Keratinocyte (primary cell): ENCODE measurements around the gene MFAP4. TPM values are rescaled to one million over a fixed set of nuclear protein-coding genes. Genes with fewer than 3 reads are reported as not detected.

Source experiments
- DNase-seq: peaks from one replicate; pipeline ENCODE4 v3.0.0-alpha.2; 2011; ENCODE audit warnings: low read depth, missing footprints, low spot score
- FAIRE-seq: peaks from 2 replicates; lab custom pipeline; 2011; peaks lifted over from hg19 to GRCh38; lab: Jason Lieb, UNC
- H2AFZ ChIP-seq: 2 replicates; pipeline ENCODE4 v1.6.0; 2012; ENCODE audit warnings: low read length, control low read depth, inconsistent platforms; ENCODE audit not compliant: control insufficient read depth
- H3K27ac ChIP-seq: 2 replicates; pipeline ENCODE4 v1.5.1; 2011; ENCODE audit warnings: low read length; ENCODE audit not compliant: control insufficient read depth, insufficient read depth
- H3K27me3 ChIP-seq: 3 replicates; pipeline ENCODE4 v1.6.0; 2011; ENCODE audit warnings: low read length; ENCODE audit not compliant: control insufficient read depth, insufficient read depth; ENCODE audit errors: extremely low read depth
- H3K36me3 ChIP-seq, 2 experiments: 2 replicates in 1 of 2; 3 replicates in 1 of 2; pipeline ENCODE4 v1.5.1; 2011; ENCODE audit warnings: low read length in 2 of 2, mild to moderate bottlenecking in 1 of 2; ENCODE audit not compliant: control insufficient read depth in 2 of 2, insufficient read depth in 2 of 2; ENCODE audit errors: extremely low read depth in 1 of 2
- H3K4me1 ChIP-seq: 3 replicates; pipeline ENCODE4 v1.5.1; 2011; ENCODE audit warnings: low read length; ENCODE audit not compliant: control insufficient read depth, insufficient read depth; ENCODE audit errors: extremely low read depth
- H3K4me2 ChIP-seq: 3 replicates; pipeline ENCODE4 v1.6.0; 2011; ENCODE audit warnings: low read depth, low read length; ENCODE audit not compliant: control insufficient read depth, insufficient read depth; ENCODE audit errors: extremely low read depth
- H3K4me3 ChIP-seq, 3 experiments: fragments of 200-600 bp in 1 of 3; sonication (generic) in 1 of 3; 2 replicates in 2 of 3; 3 replicates in 1 of 3; pipeline ENCODE4 v1.5.1; 2011 to 2016; ENCODE audit warnings: low read length in 3 of 3, mild to moderate bottlenecking in 3 of 3, control low read depth in 2 of 3, inconsistent platforms in 1 of 3, low read depth in 1 of 3, mixed read lengths in 1 of 3, mixed run types in 1 of 3, moderate library complexity in 1 of 3; ENCODE audit not compliant: control insufficient read depth in 2 of 3, insufficient read depth in 2 of 3; ENCODE audit errors: extremely low read depth in 1 of 3
- H3K79me2 ChIP-seq: 2 replicates; pipeline ENCODE4 v1.6.0; 2012; ENCODE audit warnings: low read length; ENCODE audit not compliant: control insufficient read depth, insufficient read depth
- H3K9ac ChIP-seq: 3 replicates; pipeline ENCODE4 v1.6.0; 2011; ENCODE audit warnings: low read length; ENCODE audit not compliant: control insufficient read depth, insufficient read depth; ENCODE audit errors: extremely low read depth
- H3K9me1 ChIP-seq: 3 replicates; pipeline ENCODE4 v1.6.0; 2011; ENCODE audit warnings: low read length; ENCODE audit not compliant: control insufficient read depth, insufficient read depth; ENCODE audit errors: extremely low read depth
- H3K9me3 ChIP-seq: 2 replicates; pipeline ENCODE4 v1.5.1; 2012; ENCODE audit warnings: low read depth, low read length; ENCODE audit not compliant: control insufficient read depth
- H4K20me1 ChIP-seq: 3 replicates; pipeline ENCODE4 v1.6.0; 2011; ENCODE audit warnings: low read length; ENCODE audit not compliant: control insufficient read depth, insufficient read depth; ENCODE audit errors: extremely low read depth
- CTCF ChIP-seq, 3 experiments: IDR thresholded peaks in 1 of 3; conservative IDR thresholded peaks in 1 of 3; optimal IDR thresholded peaks in 1 of 3; 2 replicates in 2 of 3; 3 replicates in 1 of 3; pipeline versions ENCODE3 to v1.5.1; 2011; ENCODE audit warnings: low read length in 3 of 3, mild to moderate bottlenecking in 3 of 3, moderate library complexity in 2 of 3, control low read depth in 1 of 3, inconsistent platforms in 1 of 3; ENCODE audit not compliant: insufficient read depth in 2 of 3; ENCODE audit errors: extremely low read depth in 1 of 3
- EZH2 ChIP-seq: IDR thresholded peaks from one replicate; pipeline ENCODE4 v1.6.1; 2012; ENCODE audit warnings: inconsistent platforms, mild to moderate bottlenecking, low read length, moderate library complexity
- dilution Hi-C: fragments of 300-500 bp; cut with MboI; formaldehyde crosslinking; loops from one replicate; pipeline ENCODE4 v1.7.0; 2020; ENCODE audit warnings: low sequenced_read_pairs; ENCODE audit not compliant: extremely low pct_ligation_motif_present
- polyA plus RNA-seq, 5 experiments: library from polyadenylated mRNA; depleted of rRNA in 3 of 5; stranded (reverse) in 3 of 5; stranded (forward) in 1 of 5; unstranded in 1 of 5; fragments of >200 nt; gene quantifications; 1 replicate in 1 of 5; 2 replicates in 3 of 5; 3 replicates in 1 of 5; pipeline versions ENCODE4 v1.2.1 to v1.2.3, GENCODE V29; 2011 to 2012; ENCODE audit warnings: missing spikeins in 2 of 5, low read depth in 1 of 5, low replicate concordance in 1 of 5

Gene MFAP4
- polyA plus RNA-seq, 1 donor (not counting 4 experiments of a cell fraction or from before 2014, with no cell fraction given) = not detected

GRCh38 chr17:19363114-19363438 lies 23.9 kb downstream of the MFAP4 start:
- peak overlapping the region; percentile 68 to 90 (median 85) for H3K4me3 ChIP-seq
- peaks cover 2% of the 10 kb centered on the region for H3K79me2 ChIP-seq
- no peaks in the 10 kb centered on the region for H4K20me1 ChIP-seq
- no peak overlapping the region for H3K27ac ChIP-seq
- no peaks in the 10 kb centered on the region for H3K9me3 ChIP-seq
- DNase-seq = no peak
- no peaks in the 10 kb centered on the region for H3K27me3 ChIP-seq
- peak overlapping the region; percentile 67 for H3K4me2 ChIP-seq
- no peak overlapping the region for H3K9ac ChIP-seq
- H3K4me1 ChIP-seq = peaks cover 12% of the 10 kb centered on the region
- no peaks in the 10 kb centered on the region for H3K9me1 ChIP-seq
- no peak for FAIRE-seq
- peaks cover 0 to 5% of the 10 kb centered on the region in 2 experiments for H3K36me3 ChIP-seq
- TF ChIP-seq CTCF (optimal IDR thresholded peaks at IDR 0.05 in 1 of 3, IDR thresholded peaks at IDR 0.05 in 1 of 3, conservative IDR thresholded peaks at IDR 0.05 in 1 of 3; ENCODE audit: extremely low read depth in 1 of 3, insufficient read depth in 2 of 3, low read length in 3 of 3) = no peak
- TF ChIP-seq EZH2 = no peak
- dilution Hi-C loops = loop anchor here (5.0 to 25.0 kb wide), 2 partner anchors 94 to 299 kb away; no protein-coding TSS in a partner anchor
- H2AFZ ChIP-seq = peak overlapping the region; percentile 61

- FAIRE-seq = peak; percentile 88
These were observed 24.5 kb downstream of the MFAP4 start, which contains the start of gene B9D1 for GRCh38 chr17:19362277-19363113. Gene B9D1 (minus strand): TSS chr17:19362723. CDS start chr17:19362569, 154 bp downstream.

More at GRCh38 chr17:19362277-19363113, 24.5 kb downstream of the MFAP4 start, which contains the start of gene B9D1:
- Histone ChIP-seq H3K9me1 (no peaks in the 10 kb centered on the region), H3K36me3 (peaks cover 0 to 5% of the 10 kb centered on the region in 2 experiments), H3K4me2 (peak within 1 kb of the TSS; percentile 88), H3K27me3 (no peaks in the 10 kb centered on the region), H4K20me1 (no peaks in the 10 kb centered on the region), H3K4me1 (peaks cover 12% of the 10 kb centered on the region), H3K9me3 (no peaks in the 10 kb centered on the region), H3K79me2 (peaks cover 2% of the 10 kb centered on the region), H3K4me3 (peak within 1 kb of the TSS; percentile 68 to 90 (median 85)), H3K9ac (peak within 1 kb of the TSS; percentile 85), H3K27ac (peak within 1 kb of the TSS; percentile 79), H2AFZ (peak within 1 kb of the TSS; percentile 99)
- dilution Hi-C loops = loop anchor here (5.0 to 25.0 kb wide), 2 partner anchors 95 to 300 kb away; no protein-coding TSS in a partner anchor
- peak; percentile 88 to 99 (median 98) for TF ChIP-seq CTCF (optimal IDR thresholded peaks at IDR 0.05 in 1 of 3, IDR thresholded peaks at IDR 0.05 in 1 of 3, conservative IDR thresholded peaks at IDR 0.05 in 1 of 3; ENCODE audit: extremely low read depth in 1 of 3, insufficient read depth in 2 of 3, low read length in 3 of 3)
- no peak for TF ChIP-seq EZH2
- DNase-seq = peak; percentile 68
